ENCODE data around the gene DNAH3.

Gene DNAH3

DNA sequence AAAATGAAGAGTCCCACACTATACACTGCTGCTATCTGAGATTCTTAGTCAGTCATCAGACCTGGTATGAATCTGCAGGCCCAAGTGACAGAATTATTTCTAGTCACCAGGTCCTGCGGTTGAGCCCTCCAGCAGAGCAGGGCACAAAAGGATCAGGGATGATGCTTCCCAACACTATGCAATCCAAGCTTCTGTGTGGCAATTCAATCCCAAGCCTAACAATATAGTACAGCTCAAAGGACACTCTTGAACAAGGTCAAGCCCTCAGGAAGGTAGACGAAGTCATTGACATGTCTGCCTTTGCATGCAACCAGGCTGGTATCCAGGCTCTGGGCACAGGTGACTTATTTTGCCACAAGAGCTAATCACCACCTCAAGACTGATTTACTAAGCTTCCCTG is 256.3 kb downstream of the DNAH3 start:
- in situ Hi-C loops (cut with MboI; ENCODE audit: low pct_unique_long_range_greater_than_20kb, low sequenced_read_pairs, unreplicated experiment) = no loop called here
- DNase-seq (ENCODE audit: low spot score) = no peak
- TF ChIP-seq, protein P1, sequence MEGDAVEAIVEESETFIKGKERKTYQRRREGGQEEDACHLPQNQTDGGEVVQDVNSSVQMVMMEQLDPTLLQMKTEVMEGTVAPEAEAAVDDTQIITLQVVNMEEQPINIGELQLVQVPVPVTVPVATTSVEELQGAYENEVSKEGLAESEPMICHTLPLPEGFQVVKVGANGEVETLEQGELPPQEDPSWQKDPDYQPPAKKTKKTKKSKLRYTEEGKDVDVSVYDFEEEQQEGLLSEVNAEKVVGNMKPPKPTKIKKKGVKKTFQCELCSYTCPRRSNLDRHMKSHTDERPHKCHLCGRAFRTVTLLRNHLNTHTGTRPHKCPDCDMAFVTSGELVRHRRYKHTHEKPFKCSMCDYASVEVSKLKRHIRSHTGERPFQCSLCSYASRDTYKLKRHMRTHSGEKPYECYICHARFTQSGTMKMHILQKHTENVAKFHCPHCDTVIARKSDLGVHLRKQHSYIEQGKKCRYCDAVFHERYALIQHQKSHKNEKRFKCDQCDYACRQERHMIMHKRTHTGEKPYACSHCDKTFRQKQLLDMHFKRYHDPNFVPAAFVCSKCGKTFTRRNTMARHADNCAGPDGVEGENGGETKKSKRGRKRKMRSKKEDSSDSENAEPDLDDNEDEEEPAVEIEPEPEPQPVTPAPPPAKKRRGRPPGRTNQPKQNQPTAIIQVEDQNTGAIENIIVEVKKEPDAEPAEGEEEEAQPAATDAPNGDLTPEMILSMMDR (IDR thresholded peaks at IDR 0.05; ENCODE audit: extremely low read depth, insufficient read depth, missing control alignments) = no peak

DNA sequence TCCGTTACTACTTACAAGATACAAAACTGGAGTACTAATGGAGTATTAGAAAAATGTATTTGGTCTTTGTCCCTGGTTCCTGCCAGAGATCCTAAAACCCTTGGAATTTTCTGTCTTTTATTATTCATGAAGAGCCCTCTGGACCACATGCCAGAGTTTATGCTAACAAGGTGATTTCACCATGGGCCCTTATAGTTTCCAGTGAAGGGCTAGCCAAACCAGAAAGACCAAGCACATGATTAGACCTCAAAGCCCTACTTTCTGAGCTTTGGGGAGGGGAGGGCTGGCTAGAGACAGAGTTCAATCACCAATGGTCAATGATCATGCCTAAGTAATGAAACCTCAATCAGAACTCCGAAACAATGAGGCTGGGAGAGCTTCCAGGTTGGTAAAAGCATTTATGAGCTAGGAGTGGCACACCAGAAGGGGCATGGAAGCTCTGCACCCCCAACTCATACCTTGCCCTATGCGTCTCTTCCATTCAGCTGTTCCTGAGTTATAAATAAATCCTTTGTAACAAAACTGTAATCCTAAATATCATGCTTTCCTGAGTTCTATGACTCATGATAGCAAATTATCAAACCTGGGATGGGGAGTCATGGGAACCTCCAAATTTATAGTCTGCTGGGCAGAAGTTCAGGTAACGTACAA is 260.9 kb downstream of the DNAH3 start:
- in situ Hi-C loops (cut with MboI; ENCODE audit: low pct_unique_long_range_greater_than_20kb, low sequenced_read_pairs, unreplicated experiment) = no loop called here
- TF ChIP-seq, protein P1 (IDR thresholded peaks at IDR 0.05; ENCODE audit: extremely low read depth, insufficient read depth, missing control alignments) = no peak
- no peak for DNase-seq (ENCODE audit: low spot score)

DNA sequence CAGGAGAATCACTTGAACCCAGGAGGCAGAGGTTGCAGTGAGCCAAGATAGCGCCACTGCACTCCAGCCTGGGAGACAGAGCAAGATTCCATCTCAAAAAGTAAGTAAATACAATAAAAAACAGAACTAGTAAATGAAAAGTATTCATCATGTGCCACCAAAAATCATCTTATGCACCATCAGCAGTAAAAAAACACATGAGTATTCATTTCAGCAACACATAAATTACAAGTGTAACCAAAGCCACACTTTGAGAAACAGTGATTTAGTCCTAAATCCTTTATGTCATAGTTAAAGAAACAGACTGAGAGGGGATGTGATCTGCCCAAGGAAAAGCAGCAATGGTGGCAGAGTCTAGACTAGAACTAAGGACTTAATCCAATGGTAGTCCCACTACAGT is 263.4 kb downstream of the DNAH3 start:
- DNase-seq (ENCODE audit: low spot score) = no peak
- TF ChIP-seq, protein P1 (IDR thresholded peaks at IDR 0.05; ENCODE audit: extremely low read depth, insufficient read depth, missing control alignments) = no peak
- in situ Hi-C loops (cut with MboI; ENCODE audit: low pct_unique_long_range_greater_than_20kb, low sequenced_read_pairs, unreplicated experiment) = no loop called here

DNA sequence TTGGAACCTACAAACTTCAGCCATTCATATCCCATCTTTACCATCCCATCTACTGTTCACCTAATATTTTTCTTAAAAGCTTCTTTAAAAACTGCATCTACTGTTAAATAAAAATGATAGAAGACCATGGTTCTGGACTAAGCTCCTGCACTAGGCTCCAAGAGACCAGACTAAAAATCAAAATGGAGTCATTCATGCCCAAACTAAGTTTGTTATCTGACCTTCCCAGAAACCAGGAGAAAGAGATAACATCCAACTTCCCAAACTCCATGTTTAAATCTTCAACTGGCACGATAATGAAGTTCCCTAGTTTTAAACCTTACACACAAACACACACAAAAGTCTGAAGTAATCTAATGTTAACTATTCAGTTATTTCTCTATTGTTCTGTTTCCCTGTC is 264.3 kb downstream of the DNAH3 start:
- TF ChIP-seq, protein P1 (IDR thresholded peaks at IDR 0.05; ENCODE audit: extremely low read depth, insufficient read depth, missing control alignments) = no peak
- in situ Hi-C loops (cut with MboI; ENCODE audit: low pct_unique_long_range_greater_than_20kb, low sequenced_read_pairs, unreplicated experiment) = no loop called here
- no peak for DNase-seq (ENCODE audit: low spot score)

DNA sequence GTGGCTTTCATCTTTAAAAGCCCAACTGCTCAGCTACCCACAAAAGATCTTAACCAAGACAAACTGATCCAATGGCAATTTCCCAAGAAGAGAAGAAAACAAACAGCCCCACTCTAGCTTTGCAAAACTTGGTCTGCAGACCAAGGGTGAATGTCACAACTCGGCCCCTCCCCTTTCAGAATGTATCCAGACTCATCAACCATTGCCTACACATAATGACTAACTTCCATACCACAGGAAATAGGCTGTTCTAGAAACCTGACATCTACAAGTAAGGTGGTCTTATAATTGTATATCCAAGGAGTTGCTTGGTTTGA is 266.4 kb downstream of the DNAH3 start:
- in situ Hi-C loops (cut with MboI; ENCODE audit: low pct_unique_long_range_greater_than_20kb, low sequenced_read_pairs, unreplicated experiment) = no loop called here
- TF ChIP-seq, protein P1 (IDR thresholded peaks at IDR 0.05; ENCODE audit: extremely low read depth, insufficient read depth, missing control alignments) = no peak
- DNase-seq (ENCODE audit: low spot score) = no peak

DNA sequence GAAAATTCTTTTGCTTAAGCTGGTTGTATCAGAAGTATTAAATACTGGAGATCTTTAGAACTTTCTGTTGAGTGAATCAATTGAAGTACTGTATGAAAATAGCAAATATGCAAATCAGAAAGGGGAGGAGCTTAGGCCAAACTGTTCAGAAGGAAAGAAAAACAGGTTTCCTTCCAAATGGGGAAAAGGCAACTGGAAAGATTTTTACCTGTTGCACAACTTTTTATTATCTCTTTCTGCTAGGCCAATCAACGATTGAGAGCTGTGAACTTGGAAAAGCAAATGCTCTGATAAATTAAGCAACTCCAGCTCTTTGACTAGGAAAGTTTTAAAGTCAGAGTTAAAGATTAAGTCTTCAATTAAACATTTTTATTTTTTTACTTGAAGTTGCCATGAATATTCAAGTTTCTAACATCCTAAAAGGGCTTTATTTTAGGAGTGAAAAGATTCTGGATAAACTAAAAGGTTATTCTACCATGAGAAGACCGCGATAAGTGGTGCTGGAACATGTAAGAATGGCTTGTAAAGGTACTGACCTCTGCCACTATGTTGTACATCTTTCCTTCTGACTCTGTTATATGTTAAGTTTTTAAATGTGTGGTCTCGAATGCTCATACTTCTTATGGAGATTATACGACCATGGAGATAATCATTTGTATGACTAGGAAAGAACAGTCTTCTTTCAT is 266.9 kb downstream of the DNAH3 start:
- no peak for DNase-seq (ENCODE audit: low spot score)
- in situ Hi-C loops (cut with MboI; ENCODE audit: low pct_unique_long_range_greater_than_20kb, low sequenced_read_pairs, unreplicated experiment) = no loop called here
- TF ChIP-seq, protein P1 (IDR thresholded peaks at IDR 0.05; ENCODE audit: extremely low read depth, insufficient read depth, missing control alignments) = no peak

Measured in GM13977 (cell line).